ENCODE data around the gene PTPRE.

Gene PTPRE

GRCh38 chr10:128096486-128097199 lies 189.7 kb downstream of the PTPRE start:
- DNase-seq (ENCODE audit: low spot score) = no peak

- no peak for DNase-seq (ENCODE audit: low spot score)
Measured at GRCh38 chr10:128097783-128098182, 190.9 kb downstream of the PTPRE start.

GRCh38 chr10:128098631-128099030 lies 191.7 kb downstream of the PTPRE start:
- no peak for DNase-seq (ENCODE audit: low spot score)

- no peak for DNase-seq (ENCODE audit: low spot score)
Measured at GRCh38 chr10:128099901-128100300, 193.0 kb downstream of the PTPRE start.

- no peak for DNase-seq (ENCODE audit: low spot score)
Measured at GRCh38 chr10:128101901-128102300, 195.0 kb downstream of the PTPRE start.

- DNase-seq (ENCODE audit: low spot score) = no peak
Measured at GRCh38 chr10:128102480-128103228, 195.8 kb downstream of the PTPRE start.

GRCh38 chr10:128103229-128103714 lies 196.4 kb downstream of the PTPRE start:
- no peak for DNase-seq (ENCODE audit: low spot score)

GRCh38 chr10:128105383-128105782 lies 198.5 kb downstream of the PTPRE start:
- no peak for DNase-seq (ENCODE audit: low spot score)

- DNase-seq (ENCODE audit: low spot score) = no peak
Measured at GRCh38 chr10:128109707-128110106, 202.8 kb downstream of the PTPRE start.

- DNase-seq (ENCODE audit: low spot score) = no peak
Measured at GRCh38 chr10:128110339-128110738, 203.4 kb downstream of the PTPRE start.

GRCh38 chr10:128111696-128112095 lies 204.8 kb downstream of the PTPRE start:
- no peak for DNase-seq (ENCODE audit: low spot score)

GRCh38 chr10:128113026-128113425 lies 206.1 kb downstream of the PTPRE start:
- no peak for DNase-seq (ENCODE audit: low spot score)

- no peak for DNase-seq (ENCODE audit: low spot score)
Measured at GRCh38 chr10:128114901-128115300, 208.0 kb downstream of the PTPRE start.

GRCh38 chr10:128115356-128115755 lies 208.5 kb downstream of the PTPRE start:
- DNase-seq (ENCODE audit: low spot score) = no peak

- DNase-seq (ENCODE audit: low spot score) = no peak
Measured at GRCh38 chr10:128116187-128116586, 209.3 kb downstream of the PTPRE start.

- no peak for DNase-seq (ENCODE audit: low spot score)
Measured at GRCh38 chr10:128116851-128117615, 210.1 kb downstream of the PTPRE start.

- no peak for DNase-seq (ENCODE audit: low spot score)
Measured at GRCh38 chr10:128121750-128122412, 215.0 kb downstream of the PTPRE start.

GRCh38 chr10:128122931-128123330 lies 216.0 kb downstream of the PTPRE start:
- no peak for DNase-seq (ENCODE audit: low spot score)

GRCh38 chr10:128123846-128124245 lies 216.9 kb downstream of the PTPRE start:
- DNase-seq (ENCODE audit: low spot score) = no peak

- no peak for DNase-seq (ENCODE audit: low spot score)
Measured at GRCh38 chr10:128124813-128125403, 218.0 kb downstream of the PTPRE start.

- no peak for DNase-seq (ENCODE audit: low spot score)
Measured at GRCh38 chr10:128125416-128125943, 218.6 kb downstream of the PTPRE start.
